GM12878 (cell line): ENCODE results near the gene TMEM97. TPM values are rescaled to one million over a fixed set of nuclear protein-coding genes. Genes with fewer than 3 reads are reported as not detected.
A peak's percentile ranks its signal among the peaks of the same experiment; 100 is the strongest.

Source experiments
- ATAC-seq: fragments of 200-7000 bp; cut with Tn5 transposase; 3 replicates; pipeline ENCODE4 v1.9.1; 2020; ENCODE audit warnings: mild to moderate bottlenecking, moderate library complexity
- BruUV-seq: library from RNA; stranded (reverse); fragments of 400-500 nt; replicated peaks from 2 replicates; lab custom pipeline; 2021; lab: Mats Ljungman, UMichigan
- CTCF ChIA-PET: fragments of 300-600 bp; sonication (Branson Sonifier 250); formaldehyde crosslinking; extraction: SDS; loops from one replicate; lab custom pipeline; 2021; ENCODE audit warnings: inconsistent platforms; lab: Yijun Ruan, JAX
- POLR2A ChIA-PET: fragments of 350-600 bp; formaldehyde crosslinking; extraction: SDS; loops from one replicate; lab custom pipeline; 2021; ENCODE audit warnings: inconsistent platforms; lab: Charles Lee
- RAD21 ChIA-PET: fragments of 300-600 bp; sonication (Branson Sonifier 250); formaldehyde crosslinking; loops from one replicate; lab custom pipeline; 2023; ENCODE audit warnings: antibody characterized with exemption; ENCODE audit not compliant: unreplicated experiment; lab: Charles Lee
- SMC1A ChIA-PET: fragments of 300-600 bp; sonication (Branson Sonifier 250); formaldehyde crosslinking; loops from one replicate; lab custom pipeline; 2023; ENCODE audit not compliant: unreplicated experiment, uncharacterized antibody; lab: Charles Lee
- DNase-seq: peaks from one replicate; pipeline ENCODE4 v3.0.0-alpha.2; 2011; ENCODE audit warnings: low read depth, low spot score
- FAIRE-seq: peaks from 3 replicates; lab custom pipeline; 2011; peaks lifted over from hg19 to GRCh38; lab: Jason Lieb, UNC
- H2AFZ ChIP-seq: 2 replicates; pipeline ENCODE4 v1.6.0; 2011; ENCODE audit warnings: low read depth, low read length, control low read depth; ENCODE audit not compliant: control insufficient read depth
- H3K27ac ChIP-seq: 2 replicates; pipeline ENCODE4 v1.5.1; 2011; ENCODE audit warnings: control low read depth; ENCODE audit not compliant: control insufficient read depth, insufficient read depth
- H3K27me3 ChIP-seq, 2 experiments: replicated peaks in 1 of 2; 2 replicates each; pipeline versions ENCODE4 v1.6.0 to v1.6.1; 2011; ENCODE audit warnings: low read length in 1 of 2; ENCODE audit not compliant: control insufficient read depth in 2 of 2, insufficient read depth in 2 of 2
- H3K36me3 ChIP-seq, 2 experiments: 2 replicates each; pipeline ENCODE4 v1.5.1; 2011; ENCODE audit warnings: low read length in 1 of 2; ENCODE audit not compliant: control insufficient read depth in 2 of 2, insufficient read depth in 2 of 2
- H3K4me1 ChIP-seq: 2 replicates; pipeline ENCODE4 v1.6.1; 2011; ENCODE audit warnings: mild to moderate bottlenecking, low read length, moderate library complexity, mixed read lengths; ENCODE audit not compliant: control insufficient read depth, insufficient read depth
- H3K4me2 ChIP-seq: 2 replicates; pipeline ENCODE4 v1.6.0; 2011; ENCODE audit warnings: control low read depth; ENCODE audit not compliant: control insufficient read depth, insufficient read depth
- H3K4me3 ChIP-seq: fragments of 200-600 bp; sonication (generic); 2 replicates; pipeline ENCODE4 v1.5.1; 2016
- H3K79me2 ChIP-seq: 2 replicates; pipeline ENCODE4 v1.6.0; 2011; ENCODE audit warnings: low read length; ENCODE audit not compliant: control insufficient read depth, insufficient read depth
- H3K9ac ChIP-seq: 2 replicates; pipeline ENCODE4 v1.8.0; 2011; ENCODE audit warnings: low read length, control low read depth, mixed read lengths; ENCODE audit not compliant: control insufficient read depth, insufficient read depth
- H3K9me3 ChIP-seq: replicated peaks from 3 replicates; pipeline ENCODE4 v1.5.1; 2011; ENCODE audit warnings: mild to moderate bottlenecking, low read length; ENCODE audit not compliant: control insufficient read depth, insufficient read depth
- H4K20me1 ChIP-seq: 2 replicates; pipeline ENCODE4 v1.6.0; 2011; ENCODE audit not compliant: control insufficient read depth, insufficient read depth
- CBFB ChIP-seq: IDR thresholded peaks from 2 replicates; pipeline ENCODE4 v1.6.1; 2016; ENCODE audit warnings: antibody characterized with exemption, low read depth
- CBX5 ChIP-seq: sonication (generic); IDR thresholded peaks from 2 replicates; pipeline ENCODE4 v1.6.1; 2016; ENCODE audit warnings: low read depth, moderate library complexity, mild to moderate bottlenecking, inconsistent platforms
- DPF2 ChIP-seq: fragments of 450-650 bp; IDR thresholded peaks from 2 replicates; pipeline ENCODE4 v1.6.1; 2017; ENCODE audit warnings: mild to moderate bottlenecking
- HSF1 ChIP-seq: fragments of 150-350 bp; IDR thresholded peaks from 2 replicates; pipeline ENCODE4 v1.6.1; 2014; ENCODE audit warnings: mild to moderate bottlenecking, low read depth, low read length
- IRF4 ChIP-seq: IDR thresholded peaks from 2 replicates; pipeline ENCODE4 v1.6.1; 2011; ENCODE audit warnings: low read depth, low read length
- MEF2B ChIP-seq: fragments of 450-650 bp; IDR thresholded peaks from 2 replicates; pipeline ENCODE4 v1.6.1; 2018; ENCODE audit warnings: mild to moderate bottlenecking, moderate library complexity; ENCODE audit not compliant: partially characterized antibody, poor library complexity, severe bottlenecking
- NR2C2 ChIP-seq: IDR thresholded peaks from 2 replicates; pipeline ENCODE4 v1.6.1; 2011; ENCODE audit warnings: borderline replicate concordance, low read depth; ENCODE audit not compliant: control insufficient read depth, insufficient read length
- REST ChIP-seq: IDR thresholded peaks from 2 replicates; pipeline ENCODE4 v1.6.1; 2012; ENCODE audit warnings: mild to moderate bottlenecking, low read depth, low read length
- SIN3A ChIP-seq: IDR thresholded peaks from 2 replicates; pipeline ENCODE4 v1.6.1; 2012; ENCODE audit warnings: low read depth, low read length, improper control_type of control experiment
- SMAD1 ChIP-seq: fragments of 450-650 bp; IDR thresholded peaks from 2 replicates; pipeline ENCODE4 v1.6.1; 2018; ENCODE audit warnings: mild to moderate bottlenecking, low read depth; ENCODE audit not compliant: partially characterized antibody
- YBX1 ChIP-seq: fragments of 450-650 bp; IDR thresholded peaks from 2 replicates; pipeline ENCODE4 v1.6.1; 2016; ENCODE audit warnings: antibody characterized with exemption
- ZBED1 ChIP-seq: IDR thresholded peaks from 2 replicates; pipeline ENCODE4 v1.6.1; 2016; ENCODE audit warnings: borderline replicate concordance
- ZBTB40 ChIP-seq: fragments of 450-650 bp; IDR thresholded peaks from 2 replicates; pipeline ENCODE4 v1.6.1; 2016; ENCODE audit warnings: mild to moderate bottlenecking, moderate library complexity, borderline replicate concordance
- WGBS: methylation state at CpG from one replicate; pipeline ENCODE4 v1.1.6; 2016; ENCODE audit warnings: low lambda C conversion rate; ENCODE audit not compliant: insufficient replicate concordance, insufficient coverage; ENCODE audit errors: missing lambda C conversion rate; 5-methylcytosine and 5-hydroxymethylcytosine counted together
- in situ Hi-C: fragments of 300-500 bp; cut with MboI; formaldehyde crosslinking; loops from 9 replicates; pipeline ENCODE4 v1.14.3; 2018; ENCODE audit warnings: mixed read lengths
- intact Hi-C: fragments of 100-400 bp; cut with micrococcal nuclease; formaldehyde crosslinking; loops from one replicate; pipeline ENCODE4 v1.14.2; 2022; ENCODE audit not compliant: unreplicated experiment
- polyA plus RNA-seq, 11 experiments: library from polyadenylated mRNA; depleted of rRNA in 4 of 11; unstranded in 6 of 11; stranded (reverse) in 5 of 11; fragments of >200 nt; fragmentation: Nextera tagmentation in 4 of 11; fragmentation: Illumina TruSeq in 1 of 11; extraction: Ambion mirVana in 4 of 11; extraction: Trizol in 1 of 11; gene quantifications; 1 replicate in 1 of 11; 2 replicates in 10 of 11; pipeline versions ENCODE4 v1.2.1 to v1.2.3, GENCODE V29; 2011 to 2016; ENCODE audit warnings: inconsistent platforms in 2 of 11, missing spikeins in 2 of 11, low read depth in 1 of 11
- total RNA-seq, 4 experiments: library from RNA; depleted of rRNA in 3 of 4; stranded (reverse); fragments of >200 nt in 3 of 4; fragmentation: Illumina TruSeq in 1 of 4; extraction: Trizol in 1 of 4; gene quantifications; 2 replicates each; pipeline versions ENCODE4 v1.2.1 to v1.2.3, GENCODE V29; 2013 to 2021

TMEM97 gene
- total and polyA plus RNA-seq, 10 of the 15 experiments (the other 5 are each of a cell fraction or from before 2014, with no cell fraction given): 58.0 to 134 (median 86.0) TPM

GRCh38 chr17:28357061-28357900 lies 38.3 kb downstream of the TMEM97 start, which contains the start of gene POLDIP2:
Gene POLDIP2, minus strand, starts transcription at chr17:28357527. Its CDS starts 79 bp downstream, at chr17:28357448.
- ATAC-seq (peak; percentile 100), FAIRE-seq (peak; percentile 66), DNase-seq (peak; percentile 55)
- peaks cover 2% of the 10 kb centered on the region; the same call in 1 of the 2 replicates for H3K4me1 ChIP-seq
- ChIA-PET SMC1A (interaction anchor here (0.9 to 4.7 kb wide), 6 partner anchors 9 to 552 kb away, joined by 3 to 27 read pairs (median 4); partner anchors contain the start of genes IFT20 and TNFAIP1), RAD21 (interaction anchor here (0.8 to 3.3 kb wide), 4 partner anchors 20 to 220 kb away, joined by 3 to 31 read pairs (median 4); partner anchors contain the start of genes ALDOC, IFT20 and TNFAIP1), CTCF (interaction anchor here (0.7 to 5.1 kb wide), 5 partner anchors 9 to 58 kb away, joined by 3 to 29 read pairs (median 4); partner anchors contain the start of genes IFT20 and TNFAIP1), POLR2A (interaction anchor here (0.6 to 3.0 kb wide), 4 partner anchors 12 to 475 kb away, joined by 3 to 26 read pairs (median 6); partner anchors contain the start of genes IFT20, TNFAIP1 and VTN)
- BruUV-seq: no TSS peak
- under 1% methylated on average over 57 of the region's 80 CpGs for WGBS
- no peaks in the 10 kb centered on the region for H4K20me1 ChIP-seq
- in situ Hi-C loops (no loop called here), intact Hi-C loops (loop anchor here (1.0 kb wide), 1 partner anchor 22 kb away; the partner anchor contains the start of genes IFT20 and TNFAIP1)
- H3K4me3 ChIP-seq: peak within 1 kb of the TSS; percentile 92
- no peaks in the 10 kb centered on the region for H3K27me3 ChIP-seq
- peak within 1 kb of the TSS; percentile 79 for H3K27ac ChIP-seq
- H3K79me2 ChIP-seq: peaks cover 30% of the 10 kb centered on the region
- peak within 1 kb of the TSS; percentile 85 for H2AFZ ChIP-seq
- H3K9me3 ChIP-seq: no peaks in the 10 kb centered on the region
- peaks cover 2 to 16% of the 10 kb centered on the region in 2 experiments for H3K36me3 ChIP-seq
- H3K9ac ChIP-seq: peak within 1 kb of the TSS; percentile 99
- H3K4me2 ChIP-seq: peak within 1 kb of the TSS; percentile 98
- peak; percentile 94 for TF ChIP-seq SIN3A
- TF ChIP-seq ZBTB40: peak; percentile 97
- no peak for TF ChIP-seq CBX5
- no peak for TF ChIP-seq ZBED1
- TF ChIP-seq YBX1: no peak
- TF ChIP-seq IRF4: no peak
- no peak for TF ChIP-seq SMAD1
- TF ChIP-seq MEF2B: no peak
- TF ChIP-seq REST: no peak
- peak; percentile 75 for TF ChIP-seq CBFB
- TF ChIP-seq DPF2: peak; percentile 78
- no peak for TF ChIP-seq NR2C2
- TF ChIP-seq HSF1: no peak
